Spleen (tissue), 7 donors: ENCODE measurements around the gene ACOD1.

ENCODE experiments used
- CTCF ChIP-seq, 11 experiments: fragments of 200-600 bp in 7 of 11; fragments of 450-650 bp in 4 of 11; sonication (generic) in 4 of 11; IDR thresholded peaks in 8 of 11; conservative IDR thresholded peaks in 3 of 11; 1 replicate in 7 of 11; 2 replicates in 4 of 11; pipeline versions ENCODE4 v1.4.0 to v1.8.0; 2016 to 2021; ENCODE audit warnings: antibody characterized with exemption in 11 of 11, inconsistent platforms in 4 of 11, mild to moderate bottlenecking in 1 of 11
- POLR2A ChIP-seq, 3 donors: fragments of 450-650 bp; IDR thresholded peaks; one replicate each; pipeline ENCODE4 v1.5.1; 2017; ENCODE audit warnings: antibody characterized with exemption in 3 of 3, mild to moderate bottlenecking in 1 of 3
- POLR2AphosphoS5 ChIP-seq, 3 donors: sonication (generic); formaldehyde crosslinking; IDR thresholded peaks; one replicate each; pipeline ENCODE4 v1.5.1; 2017; ENCODE audit warnings: antibody characterized with exemption in 3 of 3
- donor health status: DM: no; HTN: no; CAD: no; lungs with moderate emphysema.
- donor health status: DM: no; HTN: no; CAD: no.
- donor health status: DM: no; HTN: no; CAD: no.

- TF ChIP-seq CTCF (IDR thresholded peaks at IDR 0.05 in 8 of 11, conservative IDR thresholded peaks at IDR 0.05 in 3 of 11): no peak
- TF ChIP-seq POLR2AphosphoS5 (IDR thresholded peaks at IDR 0.05): no peak
- TF ChIP-seq POLR2A (IDR thresholded peaks at IDR 0.05): no peak
Measured at GRCh38 chr13:76955661-76956060, 7.3 kb downstream of the ACOD1 start.
